Stimulated activated CD8-positive, alpha-beta memory T cell treated with anti-CD3 and anti-CD28 coated beads, Interleukin-15, amount 100 ng/mL, for 24 hours (primary cell): Measurements from ENCODE around the gene GLP2R.

ENCODE experiments used
- DNase-seq: peaks from one replicate; pipeline ENCODE4 v3.0.0-alpha.2; 2020; ENCODE audit warnings: low read depth

The GLP2R gene

DNA sequence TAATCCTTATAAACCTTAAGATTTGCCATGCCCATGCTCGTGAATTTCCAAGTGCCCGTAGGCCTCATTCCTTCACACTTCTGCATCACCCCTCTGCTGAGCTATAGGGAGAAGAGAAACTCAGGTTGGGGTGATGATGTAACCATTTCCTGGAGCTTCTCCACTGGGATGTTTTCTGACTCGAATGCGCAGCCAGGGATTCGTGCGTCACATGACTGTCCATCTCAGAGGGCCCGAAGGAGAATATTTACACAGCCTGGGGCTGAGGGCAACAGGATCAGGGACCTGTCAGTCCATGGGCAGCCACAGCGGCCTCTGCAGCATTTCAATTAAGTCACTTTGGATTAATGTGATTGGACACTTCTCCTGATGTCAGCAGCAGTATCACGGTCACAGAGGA, 12.6 kb upstream of the GLP2R start:
- no peak for DNase-seq

DNA sequence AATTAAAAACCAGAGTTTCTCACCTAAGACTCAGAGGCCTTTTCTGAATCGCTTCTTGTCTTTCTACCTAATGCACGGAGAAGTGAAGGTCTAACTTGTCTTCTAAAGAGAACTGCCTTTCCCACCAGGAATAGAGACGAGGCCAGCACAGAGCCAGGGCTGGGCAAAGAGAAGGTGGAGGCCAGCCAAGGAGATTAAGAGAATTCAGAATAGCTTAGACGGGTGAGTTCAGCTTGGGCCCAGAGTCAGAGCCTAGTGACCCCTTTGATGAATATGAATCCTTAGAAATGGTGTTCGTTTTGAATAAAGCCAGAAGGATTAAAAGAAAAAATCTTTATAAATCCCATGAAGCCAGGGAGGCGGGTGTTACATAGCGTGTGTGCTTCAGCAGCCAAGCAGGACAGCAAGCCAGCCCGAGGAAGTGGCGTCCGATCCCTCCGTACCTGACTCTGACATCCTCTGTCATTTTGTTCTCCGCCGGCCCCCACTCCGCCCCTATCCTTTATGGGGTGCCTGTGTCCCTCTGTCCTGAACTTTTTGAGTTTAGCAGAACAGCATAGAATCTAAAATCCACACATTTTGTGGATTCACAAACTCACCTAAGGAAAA, 11.3 kb upstream of the GLP2R start:
- DNase-seq, result no peak

DNA sequence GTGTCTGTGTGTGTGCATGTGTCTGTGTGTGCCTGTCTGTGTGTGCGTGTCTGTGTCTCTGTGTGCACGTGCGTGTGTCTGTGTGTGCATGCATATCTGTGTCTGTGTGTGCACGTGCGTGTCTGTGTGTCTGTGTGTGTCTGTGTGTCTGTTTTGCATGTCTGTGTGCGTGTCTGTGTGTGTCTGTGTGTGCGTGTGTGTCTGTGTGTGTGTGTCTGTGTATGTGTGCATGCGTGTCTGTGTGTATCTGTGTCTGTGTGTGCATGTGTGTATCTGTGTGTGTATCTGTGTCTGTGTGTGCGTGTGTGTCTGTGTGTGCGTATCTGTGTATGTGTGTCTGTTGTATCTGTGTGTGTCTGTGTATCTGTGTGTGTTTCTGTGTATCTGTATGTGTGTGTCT, 9.3 kb upstream of the GLP2R start:
- DNase-seq, result no peak

DNA sequence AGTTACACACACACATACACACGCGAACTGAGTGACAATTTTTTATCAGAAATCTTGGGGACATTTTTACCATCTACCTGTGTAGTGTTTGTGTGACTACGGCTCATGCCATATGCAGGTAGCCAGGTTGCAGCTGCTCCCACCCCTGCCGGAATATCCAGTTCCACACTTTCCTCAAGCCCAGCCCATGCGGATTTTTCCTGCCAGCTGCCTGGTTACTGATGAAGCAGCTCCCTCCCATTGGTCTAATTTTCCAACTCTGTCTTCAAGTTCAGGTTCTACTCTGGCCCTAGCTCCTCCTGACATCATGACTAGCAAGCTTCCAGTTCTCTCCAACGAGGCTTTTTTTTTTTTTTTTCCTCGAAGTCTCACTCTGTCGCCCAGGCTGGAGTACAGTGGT, 8.6 kb upstream of the GLP2R start:
- DNase-seq, result no peak

DNA sequence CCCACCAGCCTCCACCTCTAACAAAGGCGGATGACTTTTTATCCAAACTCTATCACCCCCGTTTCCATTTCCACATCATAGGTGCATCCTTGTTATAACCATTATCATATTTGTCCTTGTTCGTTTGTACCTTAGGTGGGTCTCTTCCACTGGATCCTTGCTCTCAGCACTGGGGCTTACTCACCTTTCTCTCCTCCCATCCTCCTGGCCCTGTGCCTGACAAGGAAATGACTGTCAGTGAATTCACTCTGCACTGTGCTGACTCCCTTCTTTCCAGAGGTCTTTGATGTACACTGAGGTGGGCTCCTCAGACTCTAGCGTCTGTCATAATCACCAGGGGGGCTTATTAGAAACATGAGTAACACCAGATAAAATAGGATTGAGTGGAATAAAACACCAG, 7.0 kb upstream of the GLP2R start:
- no peak for DNase-seq

DNA sequence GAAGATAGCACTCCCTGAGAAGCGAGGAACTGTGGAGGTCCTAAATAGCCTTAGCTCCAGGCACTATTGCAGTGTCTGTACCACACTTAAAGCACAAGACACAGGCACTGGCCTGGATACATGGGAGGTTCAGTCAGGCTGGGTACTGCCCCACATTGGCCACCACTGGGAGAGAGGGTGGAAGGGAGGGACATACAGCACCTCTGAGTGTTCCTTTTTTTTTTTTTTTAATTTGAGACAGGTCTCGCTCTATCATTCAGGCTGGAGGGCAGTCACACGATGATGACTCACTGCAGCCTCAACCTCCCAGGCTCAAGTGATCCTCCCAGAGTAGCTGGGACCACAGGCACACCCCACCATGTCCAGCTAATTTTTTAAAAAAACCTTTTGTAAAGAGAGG, 5.3 kb upstream of the GLP2R start:
- no peak for DNase-seq

DNA sequence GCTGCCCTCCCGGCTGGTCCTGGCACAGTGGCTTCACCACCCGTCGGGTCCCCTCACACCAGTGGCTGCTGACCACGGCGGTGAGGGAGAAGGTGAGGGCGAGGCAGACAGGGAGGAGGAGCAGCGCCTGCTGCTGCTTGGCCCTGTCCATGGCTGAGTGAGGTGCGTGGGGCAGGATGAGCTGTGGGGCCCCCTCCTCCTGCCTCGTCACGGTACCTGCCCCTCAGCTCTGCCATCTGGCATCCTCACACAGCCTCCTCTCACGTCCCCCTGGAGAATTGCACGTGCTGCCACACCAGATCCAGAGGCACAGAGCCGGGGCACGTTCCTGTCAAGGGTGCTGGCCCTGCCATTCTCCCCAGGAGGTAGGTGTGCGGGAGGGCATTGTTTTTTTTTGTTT, 3.8 kb upstream of the GLP2R start, which contains the start of gene GSG1L2:
Gene GSG1L2 (minus strand): TSS at position 159 of the 400 bp plus-strand sequence. CDS start 8 bp downstream, at position 151.
- no peak for DNase-seq

DNA sequence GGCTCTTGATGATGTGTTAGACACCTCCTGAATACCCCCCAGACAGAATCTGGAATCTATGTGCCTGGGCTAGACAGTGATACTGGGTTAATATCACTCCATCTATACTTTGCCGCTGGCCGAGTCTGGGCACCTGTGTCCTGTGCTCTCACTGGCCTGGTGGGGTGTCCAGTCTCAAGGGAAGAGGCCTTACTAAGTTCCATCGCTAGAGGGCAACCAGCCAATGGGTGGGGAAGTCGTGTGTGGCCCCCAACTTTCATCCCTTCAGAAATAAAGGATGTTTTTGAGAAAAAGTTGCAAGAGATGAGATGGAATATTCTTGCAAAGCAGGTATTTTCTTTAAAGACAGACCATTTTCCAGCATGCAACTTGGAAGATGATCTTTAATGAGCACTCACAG, 1.6 kb upstream of the GLP2R start:
- no peak for DNase-seq

DNA sequence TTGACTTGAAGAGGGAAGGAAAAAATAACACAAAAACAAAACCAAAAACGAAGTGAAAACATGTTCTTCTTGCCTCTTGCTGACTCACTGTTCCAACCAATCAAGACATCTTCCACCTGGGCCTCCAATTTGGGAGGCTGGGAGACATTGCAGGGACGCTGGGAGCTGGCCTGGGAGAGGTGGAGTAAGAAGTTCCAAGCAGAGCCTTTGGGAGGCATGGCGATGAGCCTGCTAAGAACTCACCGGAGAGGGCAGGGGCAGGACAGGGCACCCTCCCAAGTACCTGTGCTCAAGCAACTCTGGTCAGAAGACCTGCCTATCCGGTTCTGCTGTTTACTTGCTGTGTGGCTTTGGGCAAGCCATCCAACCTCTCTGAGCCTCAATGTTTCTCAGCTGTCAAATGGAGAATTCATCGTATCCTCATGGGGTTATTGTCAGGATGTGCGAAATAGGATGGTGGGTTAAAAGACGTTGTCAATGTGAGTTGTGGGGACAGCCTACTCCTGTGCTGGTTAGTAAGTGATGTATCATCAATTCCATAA, 856 bp upstream of the GLP2R start:
- DNase-seq, result no peak

DNA sequence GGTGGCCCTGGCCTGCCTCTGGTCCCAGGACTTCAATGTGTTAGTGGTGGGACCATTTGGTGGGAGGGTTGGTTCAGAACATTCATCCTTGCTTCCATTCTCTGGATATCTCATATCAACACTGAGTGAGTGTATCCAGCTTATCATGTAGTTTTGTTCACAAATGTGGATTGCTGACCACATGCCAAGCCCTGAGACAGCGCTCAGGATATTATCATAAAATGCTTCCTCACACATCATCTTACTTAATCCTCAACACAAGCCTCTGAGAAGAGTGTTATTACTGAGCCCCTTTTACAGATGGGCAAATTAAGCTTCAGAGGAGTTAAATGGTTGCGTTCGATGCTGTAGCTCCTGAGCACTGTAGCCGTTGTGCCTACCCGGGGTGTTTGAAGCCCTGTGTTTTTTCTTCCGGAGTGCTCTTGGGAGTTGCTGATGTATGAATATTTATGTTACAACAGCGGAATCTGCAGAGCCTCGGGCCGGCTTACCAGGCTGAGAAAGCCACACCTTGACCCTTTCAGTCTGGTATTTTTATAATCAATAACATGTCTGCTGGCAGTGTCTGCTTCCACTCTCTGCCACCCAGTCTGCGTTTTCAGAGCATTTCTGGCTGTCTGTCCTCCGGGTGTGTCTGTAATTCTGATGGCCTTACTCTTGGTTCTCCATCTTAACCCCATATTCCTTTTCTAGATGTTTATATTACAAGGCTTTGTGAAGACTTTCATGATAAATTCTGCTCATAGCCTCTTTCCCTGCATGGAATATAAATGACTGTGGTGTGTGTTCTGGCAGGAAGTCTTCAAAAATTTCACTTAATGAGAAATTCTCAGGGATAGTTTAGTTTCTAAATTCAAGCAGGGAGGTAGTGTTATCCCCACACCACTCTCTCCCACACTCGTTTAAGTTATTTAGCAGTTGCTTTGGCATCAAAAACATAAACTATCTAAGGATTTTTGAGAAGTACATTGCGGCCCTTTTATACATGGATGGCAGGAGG, 2.9 kb downstream of the GLP2R start:
- DNase-seq, result no peak

DNA sequence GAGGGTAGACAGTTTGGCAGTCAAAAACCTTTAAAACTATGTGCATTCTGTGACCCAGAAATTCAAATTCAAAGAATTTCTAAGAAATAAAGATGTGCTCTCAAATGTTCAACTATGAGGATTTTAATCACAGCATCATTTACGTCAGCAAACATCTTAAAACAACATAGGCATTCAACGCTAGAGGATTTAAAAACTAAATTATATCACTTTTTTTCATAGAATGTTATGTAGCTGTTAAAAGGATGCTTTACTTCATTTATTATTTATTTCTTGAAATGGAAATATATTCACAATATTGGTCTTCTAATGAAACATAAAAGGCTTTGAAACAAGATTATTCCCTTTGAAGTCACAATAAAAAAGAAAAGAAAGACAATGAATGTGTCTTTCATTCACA, 3.6 kb downstream of the GLP2R start:
- no peak for DNase-seq

DNA sequence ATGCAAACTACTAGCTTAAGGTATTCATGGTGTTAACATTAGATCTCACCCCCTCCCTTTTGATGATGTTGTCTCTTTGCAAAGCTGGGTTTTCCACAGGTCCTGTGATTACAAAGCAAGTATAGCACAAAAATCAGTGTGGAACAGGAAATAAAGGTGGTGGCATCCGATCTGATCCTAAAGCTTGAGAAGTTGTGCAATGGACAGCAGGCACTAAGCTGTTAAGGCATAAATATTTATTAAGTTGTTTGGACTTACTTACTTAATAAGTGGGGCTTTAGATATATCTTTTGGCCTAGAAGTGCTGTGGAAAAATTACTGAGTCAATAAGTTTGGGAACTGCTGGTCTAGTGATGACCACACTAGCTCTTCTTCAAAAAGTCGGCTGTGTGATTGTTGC, 5.0 kb downstream of the GLP2R start:
- no peak for DNase-seq

DNA sequence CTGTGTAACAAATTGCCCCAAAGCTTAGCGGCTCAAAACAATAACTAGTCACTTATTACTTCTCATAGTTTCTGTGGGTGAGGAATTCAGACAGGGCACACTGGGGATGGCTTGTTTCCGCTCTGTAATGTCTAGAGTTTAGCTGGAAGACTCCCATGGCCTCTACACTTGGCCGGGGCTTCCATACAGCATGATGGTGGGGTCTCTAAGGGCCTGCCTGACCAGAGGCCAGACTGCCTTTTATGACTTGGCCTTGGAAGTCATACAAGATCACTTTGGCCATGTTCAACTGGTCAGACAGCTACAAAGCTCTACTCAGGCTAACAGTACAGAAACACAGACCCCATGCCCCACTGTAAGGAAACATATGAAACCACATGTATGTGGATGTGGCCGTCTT, 8.2 kb downstream of the GLP2R start:
- no peak for DNase-seq

DNA sequence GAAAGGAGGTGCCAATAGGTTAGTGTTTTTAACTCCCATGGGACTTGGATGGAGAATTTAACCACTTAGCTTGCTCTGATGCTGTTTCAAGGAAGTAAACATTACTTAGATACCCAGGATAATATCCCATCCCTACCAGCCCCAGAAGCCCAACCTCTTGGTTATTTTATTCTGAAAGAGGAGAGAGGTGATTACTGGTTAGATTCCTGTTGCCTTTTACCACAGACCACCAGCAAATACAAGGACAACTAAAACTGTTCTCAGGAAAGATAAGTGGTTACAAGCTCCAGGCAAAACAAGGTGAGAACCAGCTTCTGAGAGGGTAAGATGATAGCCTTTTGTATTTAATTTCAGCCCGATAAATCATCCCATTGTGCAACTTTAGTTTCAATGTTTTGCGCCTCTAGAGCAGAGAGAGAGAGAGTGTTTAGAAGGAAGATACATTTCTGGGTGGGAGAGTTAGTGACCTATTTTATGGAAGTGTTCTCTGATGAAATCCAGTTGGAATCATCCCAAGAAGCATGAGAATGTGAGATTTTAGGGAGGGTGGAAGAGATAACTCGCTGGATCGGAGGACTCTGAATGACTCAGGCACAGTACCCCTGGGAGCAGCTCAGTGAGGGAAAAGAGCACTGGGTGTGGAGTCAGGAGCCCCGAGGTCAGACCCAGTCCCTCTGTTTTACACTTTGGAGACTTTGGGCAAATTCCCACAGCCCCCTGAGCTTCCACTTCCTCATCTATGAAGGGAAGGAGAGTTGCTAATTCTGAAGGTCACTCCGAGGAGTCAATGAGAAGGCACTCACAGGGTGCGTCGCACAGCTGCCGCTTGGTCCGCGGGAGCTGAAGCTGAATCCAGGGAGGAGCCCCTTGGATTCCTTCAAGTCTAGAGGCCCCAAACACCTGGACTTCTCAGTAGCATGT, 12.1 kb downstream of the GLP2R start:
- no peak for DNase-seq

DNA sequence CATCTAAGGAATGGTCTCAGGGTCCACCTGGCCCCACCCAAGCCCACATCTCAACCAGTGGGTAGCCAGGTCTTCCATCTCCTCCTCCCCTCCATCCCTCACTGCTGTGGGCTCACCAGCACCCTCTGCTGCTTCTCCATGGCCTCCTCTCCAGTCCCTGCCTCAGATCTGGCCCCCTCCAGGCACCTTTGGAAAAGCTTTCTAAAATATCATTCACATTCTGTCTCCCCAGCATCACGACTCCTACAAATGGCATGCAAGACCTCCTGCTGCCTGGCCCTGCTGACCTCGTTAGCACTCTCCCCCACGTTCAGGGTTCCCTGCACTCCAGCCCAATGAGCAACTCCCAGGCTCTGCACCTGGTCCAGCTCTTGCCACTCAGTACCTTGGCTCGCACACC, 13.7 kb downstream of the GLP2R start:
- no peak for DNase-seq

DNA sequence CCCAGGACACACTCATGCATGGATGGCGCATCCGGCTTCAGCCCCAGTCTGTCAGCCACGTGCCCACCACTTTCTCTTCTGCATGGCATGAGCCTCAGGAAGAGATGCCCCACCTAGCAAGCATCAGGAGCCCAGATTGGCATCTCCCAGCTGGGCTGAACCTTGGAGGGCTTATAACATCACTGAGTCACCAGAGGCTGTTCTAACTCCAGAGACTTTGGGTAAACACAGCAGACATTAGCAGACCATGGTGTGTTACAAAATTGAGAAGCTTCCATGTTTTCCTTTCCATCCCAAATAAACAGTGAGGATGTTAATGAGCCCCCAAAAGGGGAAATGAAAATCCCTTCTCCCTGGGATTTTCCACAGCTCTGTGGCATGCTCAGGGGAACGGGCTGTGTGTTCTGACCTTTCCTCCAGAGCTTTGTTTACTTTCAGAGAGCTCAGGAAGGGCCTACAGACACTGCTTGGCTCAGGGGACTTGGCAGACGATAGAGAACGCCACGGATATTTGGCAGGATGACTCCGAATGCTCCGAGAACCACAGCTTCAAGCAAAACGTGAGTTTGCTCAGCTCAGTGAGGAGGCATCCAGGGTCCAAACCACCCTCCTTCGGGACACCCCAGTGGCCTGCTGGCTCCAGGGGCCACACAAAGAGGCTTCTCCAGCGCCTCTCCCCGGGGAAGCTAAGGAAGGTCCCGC, 16.5 kb downstream of the GLP2R start:
- DNase-seq, result no peak

DNA sequence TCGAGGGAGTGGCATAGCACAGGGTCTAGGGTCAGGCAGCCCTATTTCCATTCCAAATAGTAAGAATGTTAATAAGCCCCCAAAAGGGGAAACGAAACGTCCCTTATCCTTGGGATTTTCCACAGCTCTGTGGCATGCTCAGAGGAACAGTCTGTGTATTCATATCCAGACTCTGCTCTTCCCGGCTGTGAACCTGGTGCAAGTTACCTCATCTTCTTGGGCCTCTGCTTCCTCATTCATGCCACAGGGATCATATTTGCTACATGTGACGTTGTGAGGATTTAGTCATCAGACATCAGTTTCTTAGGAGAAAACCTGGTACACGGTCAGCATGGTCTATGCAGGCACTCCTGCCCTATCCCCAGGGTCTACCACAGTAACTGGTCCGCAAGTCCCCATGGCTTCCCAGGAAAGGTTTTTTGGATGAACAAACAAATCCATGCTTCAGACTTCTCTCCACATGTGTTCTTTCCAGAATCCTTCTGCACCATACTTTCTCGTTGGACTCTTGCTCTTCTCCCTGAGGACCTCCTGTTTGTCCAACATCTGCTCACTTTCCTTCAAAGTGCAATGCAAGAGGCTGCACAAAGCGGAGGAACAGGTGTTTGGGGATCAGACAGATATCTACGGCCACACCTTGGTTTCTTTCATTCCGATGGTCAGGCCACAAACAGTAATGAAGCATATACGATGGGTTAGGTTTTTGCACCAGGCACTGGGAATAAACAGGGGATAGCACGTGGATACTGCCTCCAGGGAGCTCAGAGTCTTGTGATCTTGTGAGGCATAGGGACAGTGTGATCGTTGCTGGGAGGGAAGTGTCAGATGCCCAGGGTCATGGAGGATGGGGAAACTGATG, 17.7 kb downstream of the GLP2R start:
- no peak for DNase-seq

DNA sequence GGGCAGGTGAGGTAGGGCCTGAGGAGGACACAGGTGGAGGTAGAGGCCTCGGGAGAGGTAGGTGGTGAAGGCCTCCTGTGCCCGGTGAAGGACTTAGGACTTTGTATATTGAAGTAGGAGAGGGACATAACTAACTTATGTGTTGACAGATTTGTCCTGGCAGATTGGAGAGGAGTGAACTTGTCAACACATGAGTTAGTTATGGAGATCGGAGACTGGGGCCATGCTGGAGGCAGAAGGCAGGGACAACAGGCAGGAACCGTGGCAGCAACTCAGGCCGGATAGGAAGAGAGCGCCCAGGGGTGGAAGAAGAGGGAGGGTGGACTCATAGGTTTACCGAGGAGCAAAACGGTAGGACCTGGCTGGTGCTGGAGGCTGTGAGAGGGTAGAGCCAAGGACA, 18.4 kb downstream of the GLP2R start:
- no peak for DNase-seq

DNA sequence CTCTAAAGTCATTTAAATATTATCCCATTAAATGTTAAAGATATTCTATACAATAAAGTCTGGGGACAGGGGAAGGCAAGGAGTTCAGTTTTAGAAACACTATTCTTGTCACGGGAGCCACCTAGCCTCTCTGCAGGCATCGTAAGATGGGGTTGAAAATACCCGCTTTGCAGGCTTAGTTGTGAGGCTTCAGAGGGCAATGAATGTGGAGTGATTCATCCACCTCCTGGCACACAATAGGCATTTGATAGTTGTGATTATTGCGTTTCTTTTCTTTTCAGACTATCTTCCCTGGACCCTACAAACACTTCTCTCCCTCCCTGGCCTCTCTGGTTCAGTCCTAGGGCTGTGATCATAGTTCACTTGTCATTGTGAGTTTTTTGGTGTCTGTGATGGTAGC, 19.6 kb downstream of the GLP2R start:
- DNase-seq, result no peak

DNA sequence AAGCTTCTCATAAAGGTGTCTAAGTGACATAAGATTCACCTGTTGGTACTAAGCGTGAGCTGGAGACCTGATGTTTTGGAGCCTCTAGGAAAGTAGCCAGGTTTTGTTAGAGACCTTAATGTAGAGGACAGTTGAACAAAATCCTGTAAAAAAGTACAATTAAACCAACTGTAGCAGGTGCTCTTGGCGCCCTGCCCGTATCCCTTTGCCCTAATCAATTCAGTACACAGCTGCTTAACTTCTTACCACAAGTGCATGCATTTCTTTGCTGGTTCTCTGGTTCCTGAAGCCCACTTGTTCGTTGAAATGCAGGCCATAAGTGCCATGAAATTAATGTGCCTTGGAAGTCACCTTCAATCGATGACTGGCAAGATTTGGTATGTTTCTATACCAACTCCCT, 24.4 kb downstream of the GLP2R start:
- no peak for DNase-seq

DNA sequence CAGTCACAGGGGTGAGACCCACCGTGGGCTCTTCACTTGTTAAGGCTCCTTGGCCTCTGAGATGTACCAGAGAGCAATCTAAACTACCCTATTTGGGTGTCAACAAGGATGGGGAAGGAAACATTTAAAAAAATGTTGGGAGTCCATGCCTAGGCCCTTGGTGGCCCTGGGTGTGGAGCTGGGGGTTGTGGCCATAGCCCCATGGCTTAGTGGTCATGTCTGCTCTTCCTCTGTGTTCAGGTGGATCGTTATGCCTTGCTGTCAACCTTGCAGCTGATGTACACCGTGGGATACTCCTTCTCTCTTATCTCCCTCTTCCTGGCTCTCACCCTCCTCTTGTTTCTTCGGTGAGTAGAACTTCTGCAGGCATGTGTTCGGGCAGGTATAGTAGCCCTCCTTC, 28.5 kb downstream of the GLP2R start:
- no peak for DNase-seq
